ENCODE measurements around the gene CFAP65. TPM values are rescaled to one million over a fixed set of nuclear protein-coding genes. Genes with fewer than 3 reads are reported as not detected.

CFAP65 gene
- total RNA-seq, 1 experiment from 2014 or later: 0.52 TPM

- H3K27me3 ChIP-seq (ENCODE audit: insufficient read depth, low read length): no peaks in the 10 kb centered on the region
- H3K4me2 ChIP-seq (ENCODE audit: low read length): no peak overlapping the region
- CTCF ChIA-PET: interaction anchor here (3.9 kb wide), 1 partner anchor 8 kb away, joined by 21 read pairs; no protein-coding TSS in a partner anchor
- no peak overlapping the region for H2AFZ ChIP-seq (ENCODE audit: low read depth, low read length, poor library complexity, severe bottlenecking)
- no peaks in the 10 kb centered on the region for H4K20me1 ChIP-seq (ENCODE audit: insufficient read depth)
- BruUV-seq (replicated peaks): no TSS peak
- H3K27ac ChIP-seq (ENCODE audit: low read depth, low read length): no peak overlapping the region
- ATAC-seq: no peak
- no peaks in the 10 kb centered on the region for H3K9me3 ChIP-seq (ENCODE audit: control insufficient read depth in 1 of 2, insufficient read depth in 1 of 2, low read depth in 1 of 2, low read length in 2 of 2)
- H3K9me2 ChIP-seq (ENCODE audit: insufficient read depth): no peaks in the 10 kb centered on the region
- TF ChIP-seq ATF3 (IDR thresholded peaks at IDR 0.05): no peak
- no peak for TF ChIP-seq EZH2phosphoT487 (IDR thresholded peaks at IDR 0.05; ENCODE audit: borderline replicate concordance)
- no peak for TF ChIP-seq CEBPB (IDR thresholded peaks at IDR 0.05; ENCODE audit: low read depth)
- TF ChIP-seq ZNF274 (IDR thresholded peaks at IDR 0.05; ENCODE audit: low read depth, low read length): no peak
- no peak for TF ChIP-seq POLR2AphosphoS5 (IDR thresholded peaks at IDR 0.05; ENCODE audit: low read depth, low read length)
- no peak for TF ChIP-seq POLR2A (IDR thresholded peaks at IDR 0.05; ENCODE audit: borderline replicate concordance, extremely low read depth, insufficient read depth, insufficient read length)
- no peak for TF ChIP-seq TCF7L2 (IDR thresholded peaks at IDR 0.05; ENCODE audit: borderline replicate concordance, extremely low read depth, insufficient read depth, insufficient read length)
- TF ChIP-seq EGR1 (IDR thresholded peaks at IDR 0.05; ENCODE audit: low read depth): no peak
- H3K4me1 ChIP-seq (ENCODE audit: control insufficient read depth in 1 of 2, insufficient read depth in 2 of 2, low read length in 2 of 2): no peaks in the 10 kb centered on the region
- RAD21 ChIA-PET (ENCODE audit: low non-redundant PET in 1 of 2, low total read pairs in 2 of 2, uncharacterized antibody in 2 of 2, unreplicated experiment in 2 of 2): no interaction called here
- H3K4me3 ChIP-seq (replicated peaks in 1 of 2; ENCODE audit: low read depth in 1 of 2, low read length in 2 of 2): no peak overlapping the region
- POLR2A ChIA-PET: no interaction called here
- no peaks in the 10 kb centered on the region for H3K79me2 ChIP-seq (ENCODE audit: insufficient read depth, low read length)
- no peaks in the 10 kb centered on the region for H3K36me3 ChIP-seq (ENCODE audit: control insufficient read depth in 1 of 2, insufficient read depth in 2 of 2, low read length in 2 of 2)
- intact Hi-C loops (cut with micrococcal nuclease): no loop called here
- no peak overlapping the region for H3K9ac ChIP-seq (ENCODE audit: low read length)
- no peak for DNase-seq (ENCODE audit: low read depth, low spot score)
Observed at GRCh38 chr2:219021591-219021990, 19.7 kb downstream of the CFAP65 start.

- H3K9me2 ChIP-seq (ENCODE audit: insufficient read depth): no peaks in the 10 kb centered on the region
- H3K9ac ChIP-seq (ENCODE audit: low read length): no peak overlapping the region
- no peak overlapping the region for H3K27ac ChIP-seq (ENCODE audit: low read depth, low read length)
- RAD21 ChIA-PET (ENCODE audit: low non-redundant PET in 1 of 2, low total read pairs in 2 of 2, uncharacterized antibody in 2 of 2, unreplicated experiment in 2 of 2): no interaction called here
- no peaks in the 10 kb centered on the region for H4K20me1 ChIP-seq (ENCODE audit: insufficient read depth)
- no peak overlapping the region for H2AFZ ChIP-seq (ENCODE audit: low read depth, low read length, poor library complexity, severe bottlenecking)
- ATAC-seq (no peak), DNase-seq (ENCODE audit: low read depth, low spot score) (no peak)
- H3K36me3 ChIP-seq (ENCODE audit: control insufficient read depth in 1 of 2, insufficient read depth in 2 of 2, low read length in 2 of 2): no peaks in the 10 kb centered on the region
- no TSS peak for BruUV-seq (replicated peaks)
- no peak for TF ChIP-seq CEBPB (IDR thresholded peaks at IDR 0.05; ENCODE audit: low read depth)
- TF ChIP-seq EGR1 (IDR thresholded peaks at IDR 0.05; ENCODE audit: low read depth): no peak
- TF ChIP-seq EZH2phosphoT487 (IDR thresholded peaks at IDR 0.05; ENCODE audit: borderline replicate concordance): no peak
- TF ChIP-seq SRF (IDR thresholded peaks at IDR 0.05; ENCODE audit: low read depth): no peak
- no peak for TF ChIP-seq ZBTB33 (IDR thresholded peaks at IDR 0.05; ENCODE audit: extremely low read depth, insufficient replicate concordance, low read length)
- POLR2A ChIA-PET: no interaction called here
- H3K4me2 ChIP-seq (ENCODE audit: low read length): no peak overlapping the region
- H3K9me3 ChIP-seq (ENCODE audit: control insufficient read depth in 1 of 2, insufficient read depth in 1 of 2, low read depth in 1 of 2, low read length in 2 of 2): no peaks in the 10 kb centered on the region
- no peaks in the 10 kb centered on the region for H3K79me2 ChIP-seq (ENCODE audit: insufficient read depth, low read length)
- no peaks in the 10 kb centered on the region for H3K27me3 ChIP-seq (ENCODE audit: insufficient read depth, low read length)
- intact Hi-C loops (cut with micrococcal nuclease): no loop called here
- no peaks in the 10 kb centered on the region for H3K4me1 ChIP-seq (ENCODE audit: control insufficient read depth in 1 of 2, insufficient read depth in 2 of 2, low read length in 2 of 2)
- CTCF ChIA-PET: interaction anchor here (0.6 to 3.9 kb wide), 3 partner anchors 9 to 26 kb away, joined by 5 to 21 read pairs (median 5); no protein-coding TSS in a partner anchor
- no peak overlapping the region for H3K4me3 ChIP-seq (replicated peaks in 1 of 2; ENCODE audit: low read depth in 1 of 2, low read length in 2 of 2)
Observed at GRCh38 chr2:219020604-219021365, 20.5 kb downstream of the CFAP65 start.
